Frontal cortex (tissue), 4 donors: ENCODE measurements around the gene COASY. TPM values are rescaled to one million over a fixed set of nuclear protein-coding genes. Genes with fewer than 3 reads are reported as not detected.
A peak's percentile ranks its signal among the peaks of the same experiment; 100 is the strongest.

Source experiments
- DNase-seq, 2 donors: peaks; one replicate each; pipeline ENCODE4 v3.0.0; 2012; ENCODE audit warnings: low spot score in 2 of 2
- FAIRE-seq: peaks from 2 replicates; lab custom pipeline; 2012; peaks lifted over from hg19 to GRCh38; lab: Jason Lieb, UNC
- total RNA-seq: library from RNA; depleted of rRNA; stranded (reverse); fragments of >200 nt; gene quantifications from one replicate; pipeline ENCODE4 v1.2.3, GENCODE V29; 2014
- donor health status: control.
- donor health status: control.
- donor health status: control.

Gene COASY
- 4.1 TPM for total RNA-seq

- DNase-seq = peak; percentile 94 to 99
- no peak for FAIRE-seq
These were observed at the start of gene COASY for GRCh38 chr17:42561897-42562387. TSS of gene COASY (plus strand) at chr17:42562148. CDS start at chr17:42562623, 475 bp downstream.

DNA sequence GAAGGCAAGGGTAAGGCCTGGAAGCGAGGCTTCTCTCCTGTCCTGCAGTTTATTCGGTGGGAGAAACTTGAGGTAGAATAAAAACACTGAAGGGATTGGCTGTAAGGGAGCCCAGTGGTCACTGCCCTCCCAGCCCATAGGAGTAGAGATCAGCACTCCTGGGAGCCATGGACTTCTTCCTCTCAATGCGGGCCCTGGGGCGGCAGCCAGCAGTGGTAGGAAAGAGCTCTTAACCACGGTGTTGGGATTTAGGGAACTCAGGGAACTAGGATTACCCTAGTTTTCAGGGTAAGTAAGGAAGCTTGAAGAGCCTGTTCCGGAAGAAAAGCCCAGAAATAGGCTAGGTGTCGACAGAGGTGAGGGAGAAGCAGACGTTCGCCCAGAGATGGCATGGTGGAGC, 49.7 kb upstream of the COASY start:
- DNase-seq = no peak
- FAIRE-seq = no peak

GRCh38 chr17:42512733-42513251, 49.2 kb upstream of the COASY start:
- DNase-seq = no peak

GRCh38 chr17:42513686-42514085, 48.3 kb upstream of the COASY start:
- no peak for DNase-seq
- FAIRE-seq = no peak

More at GRCh38 chr17:42512733-42513251, 49.2 kb upstream of the COASY start:
- no peak for FAIRE-seq

DNA sequence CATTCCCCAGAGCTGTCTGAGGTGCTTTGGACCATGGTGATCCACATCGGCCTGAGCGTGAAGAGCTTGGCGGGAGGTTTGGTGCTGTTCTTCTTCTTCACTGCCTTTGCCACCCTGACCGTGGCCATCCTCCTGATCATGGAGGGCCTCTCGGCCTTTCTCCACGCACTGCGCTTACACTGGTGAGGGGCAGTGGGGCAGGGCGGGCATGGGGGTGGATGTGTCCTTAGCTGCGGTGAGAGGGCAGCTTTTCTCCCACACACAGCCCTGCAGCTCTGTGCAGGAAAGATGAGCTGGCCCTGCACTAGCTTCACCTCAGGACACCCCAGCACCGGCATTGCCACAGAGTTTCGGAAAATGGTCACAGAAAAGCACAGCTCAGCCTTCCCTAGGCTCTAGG, 47.7 kb upstream of the COASY start:
- DNase-seq (no peak), FAIRE-seq (no peak)

DNA sequence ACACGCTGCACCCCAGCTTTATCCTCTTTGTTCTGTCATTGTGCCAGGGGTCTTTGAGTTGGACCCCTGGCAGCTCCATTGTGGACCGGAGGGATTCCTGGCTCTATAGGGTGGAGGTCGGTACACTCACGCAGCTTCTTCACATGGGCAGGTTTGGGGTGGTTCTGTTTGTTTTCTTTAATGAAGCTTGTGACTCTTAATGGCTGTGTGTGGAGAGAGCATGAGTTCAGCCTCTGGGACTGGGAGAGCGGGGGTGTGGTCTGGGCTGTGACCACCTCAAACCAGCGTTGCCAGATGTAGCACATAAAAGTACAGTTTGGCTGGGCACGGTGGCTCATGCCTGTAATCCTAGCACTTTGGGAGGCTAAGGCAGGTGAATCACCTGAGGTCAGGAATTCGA, 47.1 kb upstream of the COASY start:
- no peak for DNase-seq
- FAIRE-seq = no peak

- FAIRE-seq (no peak), DNase-seq (peak in 1 of 2 donors; percentile 77)
These were observed 44.4 kb upstream of the COASY start for GRCh38 chr17:42517516-42517915.

GRCh38 chr17:42518046-42518754, 43.7 kb upstream of the COASY start:
- FAIRE-seq (no peak), DNase-seq (peak in 1 of 2 donors; percentile 64)

- FAIRE-seq = no peak
- no peak for DNase-seq
These were observed 43.0 kb upstream of the COASY start for GRCh38 chr17:42518755-42519545.

DNA sequence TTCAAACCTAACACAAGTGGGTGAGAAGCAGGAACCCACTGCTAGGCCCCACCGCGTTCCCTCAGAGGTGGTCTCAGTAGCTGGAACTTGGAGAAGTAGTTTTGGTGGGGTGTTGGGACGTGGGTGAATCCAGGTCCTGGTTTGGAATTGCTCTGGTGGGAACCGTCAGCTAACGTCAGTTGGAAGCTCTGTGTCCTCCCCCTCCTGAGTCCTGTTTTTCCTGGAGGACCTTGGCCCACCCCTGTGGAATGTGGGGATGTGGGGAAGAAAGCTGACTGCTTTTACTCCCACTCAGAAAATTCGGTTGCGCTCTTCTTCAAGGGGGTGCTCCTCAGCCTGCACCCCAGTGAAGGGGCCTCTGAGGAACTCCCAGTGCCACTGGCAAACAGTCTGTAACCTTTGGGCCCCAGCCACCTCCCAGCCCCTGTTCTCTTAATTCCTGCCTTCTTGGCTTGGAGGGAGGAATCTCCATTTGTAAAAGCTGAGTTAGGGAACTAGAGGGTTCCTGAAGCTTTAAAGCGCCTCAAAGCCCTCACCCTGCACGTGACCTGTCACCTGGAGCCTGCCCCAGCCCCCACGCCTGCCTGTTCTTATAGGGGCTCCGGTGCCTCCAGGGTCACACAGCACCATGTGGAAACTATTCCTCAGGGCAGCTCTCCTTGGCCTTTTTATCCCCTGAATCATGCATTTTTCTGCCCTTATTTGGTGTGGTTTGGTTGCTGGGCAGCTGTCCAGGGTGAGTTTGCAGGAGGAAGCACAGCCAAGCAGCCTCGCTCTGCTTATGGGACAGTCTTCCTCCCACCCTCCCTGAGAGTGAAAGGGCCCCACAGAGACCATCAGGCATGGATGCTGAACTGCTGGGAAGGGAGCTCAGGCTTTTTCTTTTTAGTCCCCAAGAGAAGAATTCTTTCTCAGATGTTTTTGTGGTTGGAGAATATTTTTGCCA, 42.1 kb upstream of the COASY start:
- DNase-seq (peak in 1 of 2 donors; percentile 76), FAIRE-seq (no peak)

GRCh38 chr17:42520540-42520951, 41.4 kb upstream of the COASY start:
- FAIRE-seq (no peak), DNase-seq (no peak)

DNA sequence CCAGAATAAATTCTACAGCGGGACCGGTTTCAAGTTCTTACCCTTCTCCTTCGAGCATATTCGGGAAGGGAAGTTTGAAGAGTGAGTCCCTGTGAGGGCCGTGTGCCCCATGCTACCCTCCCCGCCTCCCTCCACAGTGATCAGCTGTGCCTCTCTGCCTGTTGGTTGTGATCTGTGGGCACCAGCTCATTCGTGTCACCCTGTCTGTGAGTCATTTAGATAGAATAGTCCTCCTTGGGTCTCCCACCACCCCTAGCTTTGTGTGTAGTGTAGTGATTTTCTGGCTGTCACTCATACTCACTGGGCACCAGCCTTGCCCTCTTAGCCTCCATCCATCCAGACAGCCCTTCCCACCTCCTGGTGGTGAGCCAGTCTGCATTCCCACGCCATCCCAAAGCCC, 40.9 kb upstream of the COASY start:
- FAIRE-seq (no peak), DNase-seq (no peak)

- no peak for FAIRE-seq
- no peak for DNase-seq
These were observed 40.2 kb upstream of the COASY start for GRCh38 chr17:42521666-42522262.

- no peak for DNase-seq
- no peak for FAIRE-seq
These were observed 39.6 kb upstream of the COASY start for GRCh38 chr17:42522263-42522790.

GRCh38 chr17:42522798-42523278, 39.1 kb upstream of the COASY start:
- FAIRE-seq = no peak
- DNase-seq = no peak

DNA sequence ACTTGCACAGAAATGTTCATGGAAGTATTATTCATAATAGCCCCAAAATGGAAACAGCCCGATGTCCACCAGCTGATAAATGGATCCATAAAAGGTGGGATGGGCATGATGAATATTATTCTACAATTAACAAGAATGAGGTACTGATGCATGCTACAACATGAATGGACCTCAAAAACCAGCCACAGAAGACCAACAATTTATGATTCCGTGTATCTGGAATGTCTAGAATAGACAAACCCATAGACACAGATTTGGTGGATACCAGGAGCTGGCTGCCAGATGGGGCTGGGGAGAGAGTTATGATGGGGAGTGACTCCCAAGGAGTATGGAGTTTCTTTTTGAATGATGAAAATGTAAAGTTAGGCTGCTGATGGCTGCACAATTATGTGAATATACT, 36.7 kb upstream of the COASY start:
- DNase-seq (no peak), FAIRE-seq (no peak)

- no peak for DNase-seq
- no peak for FAIRE-seq
These were observed 35.9 kb upstream of the COASY start for GRCh38 chr17:42526031-42526444.

GRCh38 chr17:42527932-42528331, 34.0 kb upstream of the COASY start:
- no peak for DNase-seq
- FAIRE-seq = no peak

GRCh38 chr17:42529061-42529460, 32.9 kb upstream of the COASY start:
- FAIRE-seq (no peak), DNase-seq (no peak)
